Transverse colon (tissue), 4 donors: ENCODE data around the gene GADD45A.

Source experiments
- POLR2A ChIP-seq: fragments of 450-650 bp; IDR thresholded peaks from one replicate; pipeline ENCODE4 v1.6.1; 2016; ENCODE audit warnings: antibody characterized with exemption, mild to moderate bottlenecking, moderate library complexity
- POLR2AphosphoS5 ChIP-seq, 3 donors: sonication (generic); formaldehyde crosslinking; IDR thresholded peaks; one replicate each; pipeline ENCODE4 v1.6.1; 2016; ENCODE audit warnings: antibody characterized with exemption in 3 of 3
- TF ChIP-seq, protein P1 (sequence below), 5 experiments: fragments of 200-600 bp in 3 of 5; fragments of 450-650 bp in 2 of 5; sonication (generic) in 3 of 5; IDR thresholded peaks; 1 replicate in 2 of 5; 2 replicates in 3 of 5; pipeline ENCODE4 v1.5.1; 2016 to 2017; ENCODE audit warnings: antibody characterized with exemption in 5 of 5, inconsistent platforms in 3 of 5, mild to moderate bottlenecking in 2 of 5, moderate library complexity in 1 of 5

DNA sequence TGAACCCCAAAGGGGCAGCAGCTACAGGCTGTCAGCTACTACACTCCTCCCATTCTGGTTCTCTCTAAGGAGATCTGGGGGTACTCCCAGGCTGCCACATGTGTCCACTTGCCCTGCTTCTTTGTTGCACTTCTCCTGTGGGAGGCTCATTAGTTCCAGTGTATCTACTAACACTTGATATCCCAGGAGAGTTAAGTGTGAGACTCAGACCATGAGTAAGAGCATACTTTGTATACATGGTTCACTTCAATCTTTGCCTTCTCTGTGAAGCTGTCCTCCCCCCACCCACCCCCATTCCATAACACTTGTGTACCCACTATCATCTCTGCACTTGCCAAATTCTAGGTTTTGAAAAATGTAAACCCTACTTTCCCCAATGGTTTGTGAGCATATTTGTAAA, 34.9 kb upstream of the GADD45A start:
- TF ChIP-seq POLR2A (no peak), POLR2AphosphoS5 (IDR thresholded peaks at IDR 0.05) (no peak)
- TF ChIP-seq, protein P1, sequence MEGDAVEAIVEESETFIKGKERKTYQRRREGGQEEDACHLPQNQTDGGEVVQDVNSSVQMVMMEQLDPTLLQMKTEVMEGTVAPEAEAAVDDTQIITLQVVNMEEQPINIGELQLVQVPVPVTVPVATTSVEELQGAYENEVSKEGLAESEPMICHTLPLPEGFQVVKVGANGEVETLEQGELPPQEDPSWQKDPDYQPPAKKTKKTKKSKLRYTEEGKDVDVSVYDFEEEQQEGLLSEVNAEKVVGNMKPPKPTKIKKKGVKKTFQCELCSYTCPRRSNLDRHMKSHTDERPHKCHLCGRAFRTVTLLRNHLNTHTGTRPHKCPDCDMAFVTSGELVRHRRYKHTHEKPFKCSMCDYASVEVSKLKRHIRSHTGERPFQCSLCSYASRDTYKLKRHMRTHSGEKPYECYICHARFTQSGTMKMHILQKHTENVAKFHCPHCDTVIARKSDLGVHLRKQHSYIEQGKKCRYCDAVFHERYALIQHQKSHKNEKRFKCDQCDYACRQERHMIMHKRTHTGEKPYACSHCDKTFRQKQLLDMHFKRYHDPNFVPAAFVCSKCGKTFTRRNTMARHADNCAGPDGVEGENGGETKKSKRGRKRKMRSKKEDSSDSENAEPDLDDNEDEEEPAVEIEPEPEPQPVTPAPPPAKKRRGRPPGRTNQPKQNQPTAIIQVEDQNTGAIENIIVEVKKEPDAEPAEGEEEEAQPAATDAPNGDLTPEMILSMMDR (IDR thresholded peaks at IDR 0.05): no peak
